Measurements from ENCODE around the gene LRRC42. TPM values are rescaled to one million over a fixed set of nuclear protein-coding genes. Genes with fewer than 3 reads are reported as not detected.
"Not testable (repeated sequence)": the region's sequence is repeated elsewhere in the genome, so short reads cannot be mapped to it uniquely, and the experiment has no call there.

The LRRC42 gene
- total and polyA plus RNA-seq, 2 experiments from 2014 or later, result 39.3 to 49.6 TPM

DNA sequence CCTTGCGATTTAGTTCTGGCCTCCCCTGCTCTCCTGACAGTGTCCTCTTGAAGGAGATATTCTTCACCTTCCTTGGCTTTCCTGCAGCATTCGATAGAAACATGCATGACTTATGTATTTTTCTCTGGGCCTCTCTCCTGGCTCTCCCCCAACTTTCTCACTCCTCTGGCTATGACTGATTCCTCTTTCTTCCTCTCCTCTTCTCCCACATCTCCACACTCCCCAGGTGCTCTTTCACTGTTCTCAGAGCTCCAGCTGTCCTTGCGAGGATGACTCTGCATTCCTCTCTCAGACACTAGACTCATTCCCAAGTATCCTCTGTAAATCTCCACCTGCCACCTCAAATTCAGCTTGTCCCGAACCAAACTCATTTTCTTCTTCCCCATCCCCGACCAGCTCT, 18.0 kb downstream of the LRRC42 start:
- Histone ChIP-seq H3K4me1 (ENCODE audit: low read depth) (no peaks in the 10 kb centered on the region), H3K4me3 (no peak overlapping the region), H3K9me3 (ENCODE audit: low read depth) (no peaks in the 10 kb centered on the region), H3K36me3 (peaks cover 64% of the 10 kb centered on the region), H3K27ac (no peak overlapping the region), H3K27me3 (no peaks in the 10 kb centered on the region)
- TF ChIP-seq, protein P1, sequence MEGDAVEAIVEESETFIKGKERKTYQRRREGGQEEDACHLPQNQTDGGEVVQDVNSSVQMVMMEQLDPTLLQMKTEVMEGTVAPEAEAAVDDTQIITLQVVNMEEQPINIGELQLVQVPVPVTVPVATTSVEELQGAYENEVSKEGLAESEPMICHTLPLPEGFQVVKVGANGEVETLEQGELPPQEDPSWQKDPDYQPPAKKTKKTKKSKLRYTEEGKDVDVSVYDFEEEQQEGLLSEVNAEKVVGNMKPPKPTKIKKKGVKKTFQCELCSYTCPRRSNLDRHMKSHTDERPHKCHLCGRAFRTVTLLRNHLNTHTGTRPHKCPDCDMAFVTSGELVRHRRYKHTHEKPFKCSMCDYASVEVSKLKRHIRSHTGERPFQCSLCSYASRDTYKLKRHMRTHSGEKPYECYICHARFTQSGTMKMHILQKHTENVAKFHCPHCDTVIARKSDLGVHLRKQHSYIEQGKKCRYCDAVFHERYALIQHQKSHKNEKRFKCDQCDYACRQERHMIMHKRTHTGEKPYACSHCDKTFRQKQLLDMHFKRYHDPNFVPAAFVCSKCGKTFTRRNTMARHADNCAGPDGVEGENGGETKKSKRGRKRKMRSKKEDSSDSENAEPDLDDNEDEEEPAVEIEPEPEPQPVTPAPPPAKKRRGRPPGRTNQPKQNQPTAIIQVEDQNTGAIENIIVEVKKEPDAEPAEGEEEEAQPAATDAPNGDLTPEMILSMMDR (IDR thresholded peaks at IDR 0.05; ENCODE audit: low read depth, low read length), result no peak
- DNase-seq (ENCODE audit: low read depth in 1 of 2, low spot score in 1 of 2), result no peak

DNA sequence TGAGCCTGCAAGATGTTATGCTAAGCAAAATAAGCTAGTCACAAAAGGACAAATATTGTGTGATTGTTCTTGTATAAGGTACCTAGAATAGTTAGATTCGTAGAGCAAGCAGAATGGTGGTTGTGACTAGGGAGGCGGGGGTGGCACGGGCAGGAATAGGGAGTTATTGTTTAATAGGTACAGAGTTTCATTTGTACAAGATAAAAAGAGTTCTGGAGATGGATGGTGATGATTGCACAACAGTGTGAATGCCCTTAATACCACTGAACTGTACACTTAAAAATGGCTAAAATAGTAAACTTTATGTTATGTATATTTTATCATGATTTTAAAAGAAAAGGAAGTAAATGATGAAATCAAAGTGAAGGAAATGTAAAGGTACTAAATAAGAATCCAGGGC, 20.6 kb downstream of the LRRC42 start:
- Histone ChIP-seq H3K4me1 (ENCODE audit: low read depth) (no peaks in the 10 kb centered on the region), H3K36me3 (peaks cover 57% of the 10 kb centered on the region), H3K27me3 (no peaks in the 10 kb centered on the region), H3K27ac (no peak overlapping the region), H3K4me3 (no peak overlapping the region), H3K9me3 (ENCODE audit: low read depth) (no peaks in the 10 kb centered on the region)
- DNase-seq (ENCODE audit: low read depth in 1 of 2, low spot score in 1 of 2), result no peak
- TF ChIP-seq, protein P1 (IDR thresholded peaks at IDR 0.05; ENCODE audit: low read depth, low read length), result no peak

DNA sequence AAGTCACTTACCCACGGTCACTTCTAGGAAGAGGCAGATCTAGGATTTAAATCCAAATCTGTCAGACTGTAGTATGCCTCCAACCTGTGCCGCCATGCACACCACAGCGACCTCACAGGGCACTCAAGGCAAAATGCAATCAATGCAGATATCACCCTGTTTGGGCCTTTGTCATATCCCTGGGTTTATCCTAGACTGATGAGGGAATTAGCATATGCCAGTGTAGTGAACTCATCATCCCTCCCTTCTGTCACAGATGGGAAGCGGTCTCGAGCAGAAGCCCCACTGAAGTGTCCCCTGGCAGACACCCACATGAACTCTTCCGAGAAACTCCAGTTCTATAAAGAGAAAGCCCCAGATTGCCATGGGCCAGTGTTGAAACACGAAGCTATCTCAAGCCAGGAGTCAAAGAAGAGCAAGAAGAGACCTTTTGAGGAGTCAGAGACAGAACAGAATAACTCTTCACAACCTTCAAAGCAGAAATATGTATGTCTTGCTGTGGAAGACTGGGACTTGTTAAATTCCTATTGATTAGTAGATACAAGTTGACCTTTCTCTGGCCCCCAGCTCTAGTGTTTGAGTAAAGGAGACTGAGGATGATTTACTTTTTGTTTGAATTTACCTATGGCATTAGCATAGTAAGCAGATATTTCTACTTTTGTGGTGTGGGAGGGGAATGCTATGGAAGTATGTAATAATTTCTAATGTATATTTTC, 21.4 kb downstream of the LRRC42 start:
- peaks cover 50% of the 10 kb centered on the region for H3K36me3 ChIP-seq
- no peak for DNase-seq (ENCODE audit: low read depth in 1 of 2, low spot score in 1 of 2)
- H3K4me3 ChIP-seq, result no peak overlapping the region
- no peak overlapping the region for H3K27ac ChIP-seq
- TF ChIP-seq, protein P1 (IDR thresholded peaks at IDR 0.05; ENCODE audit: low read depth, low read length), result no peak
- H3K27me3 ChIP-seq, result no peaks in the 10 kb centered on the region
- no peaks in the 10 kb centered on the region for H3K9me3 ChIP-seq (ENCODE audit: low read depth)
- no peaks in the 10 kb centered on the region for H3K4me1 ChIP-seq (ENCODE audit: low read depth)

DNA sequence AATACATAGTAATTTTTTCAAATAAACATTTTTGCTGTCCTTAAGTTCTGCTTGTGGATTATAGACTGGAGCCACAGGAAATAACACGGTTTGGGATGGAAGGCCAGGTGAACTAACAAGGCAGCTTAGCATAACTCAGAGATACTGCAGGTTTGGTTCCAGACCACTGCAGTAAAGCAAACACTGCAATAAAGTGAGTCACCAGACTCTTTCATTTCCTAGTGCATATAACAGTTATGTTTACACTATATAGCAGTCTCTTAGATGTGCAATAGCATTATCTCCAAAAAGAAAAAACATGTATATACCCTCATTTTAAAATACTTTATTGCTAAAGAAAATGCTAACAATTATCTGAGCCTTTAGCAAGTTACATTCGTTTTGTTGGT, 22.0 kb downstream of the LRRC42 start:
- H3K4me1 ChIP-seq (ENCODE audit: low read depth), result no peaks in the 10 kb centered on the region
- peaks cover 49% of the 10 kb centered on the region for H3K36me3 ChIP-seq
- DNase-seq (ENCODE audit: low read depth in 1 of 2, low spot score in 1 of 2), result no peak
- no peak overlapping the region for H3K4me3 ChIP-seq
- H3K9me3 ChIP-seq (ENCODE audit: low read depth), result no peaks in the 10 kb centered on the region
- TF ChIP-seq, protein P1 (IDR thresholded peaks at IDR 0.05; ENCODE audit: low read depth, low read length), result no peak
- no peaks in the 10 kb centered on the region for H3K27me3 ChIP-seq
- H3K27ac ChIP-seq, result no peak overlapping the region

DNA sequence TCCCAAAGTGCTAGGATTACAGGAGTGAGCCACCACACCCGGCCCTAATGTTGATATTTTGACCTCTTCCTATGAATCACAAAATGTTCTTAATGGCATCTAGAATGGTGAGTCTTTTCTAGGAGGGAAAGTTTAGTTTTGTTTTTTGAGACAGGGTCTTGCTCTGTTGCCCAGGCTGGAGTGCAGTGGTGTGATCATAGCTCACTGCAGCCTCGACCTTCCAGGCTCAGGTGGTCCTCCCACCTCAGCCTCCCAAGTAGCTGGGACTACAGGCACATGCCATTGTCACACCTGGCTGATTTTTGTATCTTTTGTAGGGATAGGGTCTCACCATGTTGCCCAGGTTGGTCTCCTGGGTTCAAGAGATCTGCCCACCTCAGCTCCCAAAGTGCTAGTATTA, 23.2 kb downstream of the LRRC42 start:
- not testable (repeated sequence) for H3K4me1 ChIP-seq (ENCODE audit: low read depth); H3K27me3 ChIP-seq; H3K9me3 ChIP-seq (ENCODE audit: low read depth); H3K27ac ChIP-seq; DNase-seq (ENCODE audit: low read depth in 1 of 2, low spot score in 1 of 2); H3K4me3 ChIP-seq
- H3K36me3 ChIP-seq, result peaks cover 47% of the 10 kb centered on the region

DNA sequence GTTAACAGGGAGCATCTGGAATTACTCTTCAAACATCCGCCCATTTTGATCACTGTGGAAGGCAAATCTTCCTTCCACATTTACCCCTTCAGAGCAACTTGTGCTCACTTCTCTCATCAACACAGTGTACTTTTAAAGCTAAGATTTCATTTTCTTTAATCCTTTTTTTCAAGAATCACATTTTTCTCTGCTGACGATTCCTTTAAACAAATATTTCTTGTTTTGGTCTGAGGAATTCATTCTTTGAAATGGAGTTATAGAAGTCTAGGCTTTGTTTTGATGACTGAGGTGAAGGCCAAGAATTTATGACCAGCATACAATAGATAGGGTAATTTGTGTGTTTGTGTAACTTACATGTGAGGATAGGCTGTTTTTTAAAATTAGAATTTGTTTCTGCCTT, 25.6 kb downstream of the LRRC42 start:
- peaks cover 31% of the 10 kb centered on the region for H3K36me3 ChIP-seq
- TF ChIP-seq, protein P1 (IDR thresholded peaks at IDR 0.05; ENCODE audit: low read depth, low read length), result no peak
- no peak overlapping the region for H3K4me3 ChIP-seq
- H3K27ac ChIP-seq, result no peak overlapping the region
- DNase-seq (ENCODE audit: low read depth in 1 of 2, low spot score in 1 of 2), result no peak
- no peaks in the 10 kb centered on the region for H3K27me3 ChIP-seq
- H3K9me3 ChIP-seq (ENCODE audit: low read depth), result no peaks in the 10 kb centered on the region
- no peaks in the 10 kb centered on the region for H3K4me1 ChIP-seq (ENCODE audit: low read depth)
